Natural killer cell (primary cell): Measurements from ENCODE around the gene LGSN. TPM values are rescaled to one million over a fixed set of nuclear protein-coding genes. Genes with fewer than 3 reads are reported as not detected.
"Not testable (repeated sequence)": the region's sequence is repeated elsewhere in the genome, so short reads cannot be mapped to it uniquely, and the experiment has no call there.

Experiments used
- ATAC-seq, 3 donors: fragments of 150-1000 bp in 2 of 3; fragments of 200-7000 bp in 1 of 3; cut with Tn5 transposase; 1 replicate in 1 of 3; 2 replicates in 2 of 3; pipeline ENCODE4 v1.10.0; 2021; ENCODE audit warnings: mild to moderate bottlenecking in 2 of 3, moderate library complexity in 2 of 3
- DNase-seq, 2 donors: peaks; one replicate each; pipeline versions ENCODE4 v3.0.0 to v3.0.0-alpha.2; 2013 to 2021; ENCODE audit warnings: mixed read lengths in 1 of 2
- H3K27ac ChIP-seq: one replicate; pipeline ENCODE4 v1.5.1; 2013; ENCODE audit warnings: mild to moderate bottlenecking, low read length
- H3K27me3 ChIP-seq: one replicate; pipeline ENCODE4 v1.6.1; 2013; ENCODE audit warnings: low read length; ENCODE audit not compliant: control insufficient read depth, insufficient read depth
- H3K36me3 ChIP-seq: one replicate; pipeline ENCODE4 v1.6.1; 2013; ENCODE audit warnings: low read length; ENCODE audit not compliant: control insufficient read depth, insufficient read depth
- H3K4me1 ChIP-seq: one replicate; pipeline ENCODE4 v1.6.1; 2013; ENCODE audit warnings: low read length; ENCODE audit not compliant: control insufficient read depth, insufficient read depth
- H3K4me3 ChIP-seq: one replicate; pipeline ENCODE4 v1.5.1; 2013; ENCODE audit warnings: low read length
- H3K9me3 ChIP-seq: one replicate; pipeline ENCODE4 v1.6.1; 2013; ENCODE audit warnings: low read length; ENCODE audit not compliant: control insufficient read depth, insufficient read depth
- H3K27ac Mint-ChIP-seq, 2 donors: one replicate each; pipeline ENCODE4 v1.8.0; 2022; ENCODE audit warnings: mild to moderate bottlenecking in 2 of 2, mixed read lengths in 2 of 2, moderate library complexity in 1 of 2
- H3K27me3 Mint-ChIP-seq, 2 donors: one replicate each; pipeline ENCODE4 v1.8.0; 2022; ENCODE audit warnings: low read depth in 2 of 2, mixed read lengths in 2 of 2
- H3K36me3 Mint-ChIP-seq: one replicate; pipeline ENCODE4 v1.8.0; 2022; ENCODE audit warnings: mixed read lengths
- H3K4me1 Mint-ChIP-seq, 2 donors: one replicate each; pipeline ENCODE4 v1.8.0; 2022; ENCODE audit warnings: mixed read lengths in 2 of 2
- H3K4me3 Mint-ChIP-seq: one replicate; pipeline ENCODE4 v1.8.0; 2022; ENCODE audit warnings: mild to moderate bottlenecking, moderate library complexity, mixed read lengths
- H3K9me3 Mint-ChIP-seq, 2 donors: one replicate each; pipeline ENCODE4 v1.8.0; 2022; ENCODE audit warnings: mixed read lengths in 2 of 2
- CTCF ChIP-seq: fragments of 200-600 bp; IDR thresholded peaks from one replicate; pipeline ENCODE4 v1.8.0; 2022; ENCODE audit warnings: antibody characterized with exemption
- WGBS: methylation state at CpG from one replicate; pipeline ENCODE4 v1.1.7; 2013; ENCODE audit warnings: missing lambda C conversion rate; ENCODE audit not compliant: insufficient coverage; 5-methylcytosine and 5-hydroxymethylcytosine counted together
- intact Hi-C: fragments of 100-400 bp; cut with micrococcal nuclease; formaldehyde crosslinking; loops from one replicate; pipeline ENCODE4 v1.14.2; 2022
- total RNA-seq, 4 donors: library from RNA; stranded (reverse); fragments of 120-200 nt in 1 of 4; gene quantifications; one replicate each; pipeline versions ENCODE4 v1.2.3 to v1.2.4, GENCODE V29; 2013 to 2022

LGSN gene
- total RNA-seq, 3 donors from 2014 or later (not counting 1 experiment from before 2014, with no cell fraction given), result not detected

DNA sequence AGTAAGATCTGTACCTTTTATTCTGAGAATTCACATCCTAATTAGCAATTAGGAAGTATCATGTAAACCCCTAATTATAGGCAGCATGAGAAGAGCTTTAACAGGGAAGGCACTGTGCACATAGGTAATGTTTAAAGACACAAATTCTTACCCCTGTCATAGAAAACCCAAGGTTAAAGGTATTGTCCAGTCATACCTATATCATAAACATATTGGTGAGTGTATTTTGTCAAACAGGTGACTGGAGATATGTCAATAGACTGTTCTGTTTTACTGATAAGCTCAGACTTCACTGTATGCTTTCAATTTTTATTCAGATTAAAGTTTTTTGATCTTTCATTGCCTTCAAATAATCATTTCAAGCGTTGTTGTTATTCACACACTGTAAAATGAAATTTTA lies 43.8 kb downstream of the LGSN start:
- Histone ChIP-seq H3K4me3 (no peak overlapping the region), H3K36me3 (no peaks in the 10 kb centered on the region), H3K27ac (no peak overlapping the region), H3K9me3 (no peaks in the 10 kb centered on the region), H3K4me1 (no peaks in the 10 kb centered on the region), H3K27me3 (no peaks in the 10 kb centered on the region)
- no CpG with 5 or more reads among the region's 1 CpG for WGBS
- DNase-seq (no peak), ATAC-seq (no peak)
- Mint-ChIP-seq H3K36me3 (peaks cover 6% of the 10 kb centered on the region), H3K4me3 (no peak overlapping the region), H3K9me3 (peaks cover 0 to 2% of the 10 kb centered on the region in 2 donors), H3K4me1 (no peaks in the 10 kb centered on the region), H3K27ac (no peak overlapping the region), H3K27me3 (no peaks in the 10 kb centered on the region)
- TF ChIP-seq CTCF, result no peak
- intact Hi-C loops, result no loop called here

- 89% methylated on average over 25 of the region's 35 CpGs for WGBS
- H3K27me3 Mint-ChIP-seq, H3K9me3 Mint-ChIP-seq, DNase-seq, H3K4me1 Mint-ChIP-seq, H3K4me3 ChIP-seq, H3K36me3 Mint-ChIP-seq, ATAC-seq, H3K9me3 ChIP-seq, intact Hi-C loops, H3K27me3 ChIP-seq, H3K27ac Mint-ChIP-seq, H3K36me3 ChIP-seq, H3K4me3 Mint-ChIP-seq, H3K27ac ChIP-seq, H3K4me1 ChIP-seq: not testable (repeated sequence)
Measured at GRCh38 chr6:63274795-63275430, 44.9 kb downstream of the LGSN start.

DNA sequence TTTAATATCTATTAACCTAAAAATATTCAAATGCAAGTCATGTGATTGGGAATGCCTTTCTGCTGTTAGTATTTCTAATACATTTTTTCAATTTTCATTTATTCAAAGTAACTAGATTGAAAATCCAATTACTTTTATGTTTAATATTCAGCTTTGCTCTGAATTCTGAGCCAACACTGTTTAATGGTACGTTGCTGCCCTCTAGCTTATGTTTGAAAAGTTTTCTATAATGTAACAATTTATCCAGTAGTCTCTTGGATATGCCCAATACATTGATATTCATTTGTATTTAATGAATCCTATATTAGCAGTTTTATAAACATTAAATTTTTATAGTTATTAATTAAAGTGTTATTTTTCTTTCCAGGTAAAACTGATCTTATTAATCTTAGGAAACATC lies 47.4 kb downstream of the LGSN start:
- no peak overlapping the region for H3K4me3 Mint-ChIP-seq
- Histone ChIP-seq H3K27me3 (no peaks in the 10 kb centered on the region), H3K4me3 (no peak overlapping the region), H3K27ac (no peak overlapping the region), H3K4me1 (no peaks in the 10 kb centered on the region), H3K9me3 (no peaks in the 10 kb centered on the region), H3K36me3 (no peaks in the 10 kb centered on the region)
- WGBS, result no CpG with 5 or more reads among the region's 1 CpG
- no peaks in the 10 kb centered on the region for H3K27me3 Mint-ChIP-seq
- no peaks in the 10 kb centered on the region for H3K36me3 Mint-ChIP-seq
- intact Hi-C loops, result no loop called here
- H3K9me3 Mint-ChIP-seq, result peaks cover 0 to 4% of the 10 kb centered on the region in 2 donors
- no peak for TF ChIP-seq CTCF
- H3K4me1 Mint-ChIP-seq, result no peaks in the 10 kb centered on the region
- H3K27ac Mint-ChIP-seq, result no peak overlapping the region
- ATAC-seq (no peak), DNase-seq (no peak)

GRCh38 chr6:63269470-63269869 lies 50.3 kb downstream of the LGSN start:
- ATAC-seq, result no peak
- WGBS, result 79% methylated on average over 3 of the region's 4 CpGs
- Mint-ChIP-seq H3K27ac (no peak overlapping the region), H3K4me1 (no peaks in the 10 kb centered on the region), H3K27me3 (no peaks in the 10 kb centered on the region), H3K9me3 (peaks cover 0 to 2% of the 10 kb centered on the region in 2 donors), H3K4me3 (no peak overlapping the region), H3K36me3 (no peaks in the 10 kb centered on the region)
- Histone ChIP-seq H3K27me3 (no peaks in the 10 kb centered on the region), H3K4me3 (no peak overlapping the region), H3K27ac (no peak overlapping the region), H3K4me1 (no peaks in the 10 kb centered on the region), H3K9me3 (no peaks in the 10 kb centered on the region), H3K36me3 (no peaks in the 10 kb centered on the region)
- intact Hi-C loops, result no loop called here
- no peak for DNase-seq
- TF ChIP-seq CTCF, result no peak
